HG02798 (cell line): ENCODE results near the gene MRNIP.

Experiments
- ATAC-seq: cut with Tn5 transposase; IDR thresholded peaks from one replicate; pipeline ENCODE4 v1.9.1; 2021; ENCODE audit warnings: mild to moderate bottlenecking; ENCODE audit not compliant: unreplicated experiment, poor library complexity

Gene MRNIP

GRCh38 chr5:179825655-179826182 is 32.9 kb downstream of the MRNIP start:
- ATAC-seq = no peak

GRCh38 chr5:179824745-179825112 is 33.9 kb downstream of the MRNIP start:
- ATAC-seq = no peak

GRCh38 chr5:179823937-179824744 is 34.5 kb downstream of the MRNIP start:
- no peak for ATAC-seq

- no peak for ATAC-seq
Observed at GRCh38 chr5:179822444-179822990, 36.1 kb downstream of the MRNIP start.

GRCh38 chr5:179822059-179822432 is 36.6 kb downstream of the MRNIP start:
- no peak for ATAC-seq

- ATAC-seq = peak; percentile 40
Observed at GRCh38 chr5:179821298-179822058, 37.1 kb downstream of the MRNIP start.

- peak; percentile 46 for ATAC-seq
Observed at GRCh38 chr5:179820483-179821297, 37.9 kb downstream of the MRNIP start, which contains the start of gene SQSTM1. TSS of gene SQSTM1 (plus strand) at chr5:179820905. CDS start at chr5:179820937, 32 bp downstream.

GRCh38 chr5:179820127-179820482 is 38.5 kb downstream of the MRNIP start:
- ATAC-seq = no peak

- peak; percentile 12 for ATAC-seq
Observed at GRCh38 chr5:179819296-179820126, 39.1 kb downstream of the MRNIP start.

- peak; percentile 65 for ATAC-seq
Observed at GRCh38 chr5:179818746-179819295, 39.8 kb downstream of the MRNIP start.

- no peak for ATAC-seq
Observed at GRCh38 chr5:179817890-179818745, 40.5 kb downstream of the MRNIP start.

- no peak for ATAC-seq
Observed at GRCh38 chr5:179817470-179817840, 41.2 kb downstream of the MRNIP start.

GRCh38 chr5:179816796-179817469 is 41.7 kb downstream of the MRNIP start:
- ATAC-seq = no peak

- no peak for ATAC-seq
Observed at GRCh38 chr5:179816401-179816795, 42.2 kb downstream of the MRNIP start.

GRCh38 chr5:179815491-179816249 is 42.9 kb downstream of the MRNIP start:
- ATAC-seq = no peak

GRCh38 chr5:179814090-179814489 is 44.5 kb downstream of the MRNIP start:
- no peak for ATAC-seq

- ATAC-seq = no peak
Observed at GRCh38 chr5:179812997-179813607, 45.5 kb downstream of the MRNIP start.
